ENCODE results near the gene IL3. TPM values are rescaled to one million over a fixed set of nuclear protein-coding genes. Genes with fewer than 3 reads are reported as not detected.

IL3 gene
- total RNA-seq, 1 experiment from 2014 or later, result not detected

DNA sequence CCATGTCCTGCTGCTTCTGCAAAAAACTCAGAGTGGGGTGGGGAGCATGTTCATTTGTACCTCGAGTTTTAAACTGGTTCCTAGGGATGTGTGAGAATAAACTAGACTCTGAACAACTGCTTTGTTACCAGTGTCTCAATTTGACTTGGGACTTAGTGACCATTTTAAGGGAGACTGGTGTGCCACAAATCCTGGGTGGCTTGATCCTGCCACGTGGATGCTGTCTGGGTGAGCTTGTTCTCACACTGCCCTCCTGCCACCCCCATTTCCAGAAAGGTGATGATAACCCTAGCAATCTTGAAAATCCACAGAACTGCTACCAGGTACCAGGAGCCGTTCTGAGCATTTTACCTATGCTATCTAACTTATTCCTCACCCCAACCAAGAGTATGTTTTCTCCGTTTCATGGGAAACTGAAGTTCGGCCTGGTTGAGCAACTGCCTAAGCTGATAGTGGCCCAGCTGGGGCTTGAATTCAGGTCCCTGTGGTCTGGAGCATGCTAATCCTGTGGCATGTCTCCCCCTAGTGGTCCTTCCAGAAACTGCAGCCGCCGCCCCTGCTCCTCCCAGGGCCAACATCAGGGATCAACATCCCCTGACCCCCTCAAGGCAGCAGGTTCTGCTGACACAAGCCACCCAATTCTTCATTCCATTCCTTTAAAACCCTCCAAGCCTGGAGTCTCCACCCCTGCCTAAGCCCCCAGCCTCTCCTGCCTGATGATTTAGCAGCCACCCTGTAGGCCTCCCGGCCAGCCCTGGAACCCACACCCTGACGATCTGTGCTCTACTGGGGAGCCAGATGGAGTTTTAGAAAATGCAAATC lies 2.8 kb downstream of the IL3 start:
- H3K4me1 Mint-ChIP-seq, result peaks cover 14% of the 10 kb centered on the region
- ChIA-PET CTCF (interaction anchor here (0.5 to 2.8 kb wide), 35 partner anchors 9 to 476 kb away, joined by 3 to 25 read pairs (median 4); partner anchors contain the start of genes ACSL6, CSF2, FNIP1 and SLC22A5), POLR2A (no interaction called here)
- peak; percentile 89 for DNase-seq (ENCODE audit: low spot score)
- H3K9me3 Mint-ChIP-seq, result no peaks in the 10 kb centered on the region
- no peak overlapping the region for H3K4me3 Mint-ChIP-seq
- TF ChIP-seq, protein P1, sequence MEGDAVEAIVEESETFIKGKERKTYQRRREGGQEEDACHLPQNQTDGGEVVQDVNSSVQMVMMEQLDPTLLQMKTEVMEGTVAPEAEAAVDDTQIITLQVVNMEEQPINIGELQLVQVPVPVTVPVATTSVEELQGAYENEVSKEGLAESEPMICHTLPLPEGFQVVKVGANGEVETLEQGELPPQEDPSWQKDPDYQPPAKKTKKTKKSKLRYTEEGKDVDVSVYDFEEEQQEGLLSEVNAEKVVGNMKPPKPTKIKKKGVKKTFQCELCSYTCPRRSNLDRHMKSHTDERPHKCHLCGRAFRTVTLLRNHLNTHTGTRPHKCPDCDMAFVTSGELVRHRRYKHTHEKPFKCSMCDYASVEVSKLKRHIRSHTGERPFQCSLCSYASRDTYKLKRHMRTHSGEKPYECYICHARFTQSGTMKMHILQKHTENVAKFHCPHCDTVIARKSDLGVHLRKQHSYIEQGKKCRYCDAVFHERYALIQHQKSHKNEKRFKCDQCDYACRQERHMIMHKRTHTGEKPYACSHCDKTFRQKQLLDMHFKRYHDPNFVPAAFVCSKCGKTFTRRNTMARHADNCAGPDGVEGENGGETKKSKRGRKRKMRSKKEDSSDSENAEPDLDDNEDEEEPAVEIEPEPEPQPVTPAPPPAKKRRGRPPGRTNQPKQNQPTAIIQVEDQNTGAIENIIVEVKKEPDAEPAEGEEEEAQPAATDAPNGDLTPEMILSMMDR (IDR thresholded peaks at IDR 0.05), result peak; percentile 99
- no peak for TF ChIP-seq GRHL2 (CRISPR knock-in tag; IDR thresholded peaks at IDR 0.05; ENCODE audit: insufficient replicate concordance, severe bottlenecking)
- H3K27ac Mint-ChIP-seq, result no peak overlapping the region
- no peaks in the 10 kb centered on the region for H3K36me3 Mint-ChIP-seq
- no peaks in the 10 kb centered on the region for H3K27me3 Mint-ChIP-seq (ENCODE audit: low read depth)
- ATAC-seq, result peak; percentile 70

GRCh38 chr5:132064140-132064539 lies 3.7 kb downstream of the IL3 start:
- CTCF ChIA-PET, result interaction anchor here (0.7 to 2.1 kb wide), 9 partner anchors 17 to 475 kb away, joined by 3 to 21 read pairs (median 5); partner anchors contain the start of gene IRF1
- Mint-ChIP-seq H3K36me3 (no peaks in the 10 kb centered on the region), H3K9me3 (no peaks in the 10 kb centered on the region), H3K27ac (no peak overlapping the region), H3K27me3 (ENCODE audit: low read depth) (no peaks in the 10 kb centered on the region), H3K4me3 (no peak overlapping the region), H3K4me1 (peaks cover 14% of the 10 kb centered on the region)
- POLR2A ChIA-PET, result no interaction called here
- TF ChIP-seq FOXJ3 (CRISPR knock-in tag; IDR thresholded peaks at IDR 0.05; ENCODE audit: borderline replicate concordance), result no peak
- ATAC-seq (no peak), DNase-seq (ENCODE audit: low spot score) (no peak)

DNA sequence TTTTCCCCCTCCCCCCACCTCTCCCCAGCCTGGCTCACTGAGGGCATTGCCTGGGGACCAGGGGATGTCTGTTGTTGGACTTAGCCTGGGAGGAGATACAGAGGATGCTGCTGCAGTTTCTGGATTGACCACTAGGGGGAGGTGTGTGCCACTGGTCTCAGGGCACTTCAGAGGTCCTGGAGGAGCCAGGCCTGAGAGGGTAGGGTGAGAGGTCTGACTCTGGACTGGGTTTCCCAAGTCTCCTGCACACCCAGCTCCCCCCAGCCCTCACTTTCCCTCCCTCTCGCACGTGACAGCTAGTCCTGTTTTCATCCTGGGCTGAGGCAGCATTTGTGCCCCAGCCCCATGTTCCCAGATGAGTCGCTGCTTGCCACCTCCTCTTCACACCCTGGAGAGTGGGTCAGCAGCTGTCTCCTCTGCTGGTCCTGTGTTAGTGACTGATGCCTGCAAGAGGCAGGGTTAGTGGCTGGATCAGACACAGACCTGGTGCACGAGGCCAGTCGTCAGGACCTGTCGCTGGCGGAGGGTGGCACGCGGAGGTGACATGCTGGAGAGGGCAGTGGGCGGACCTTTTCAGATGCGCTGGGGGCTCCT lies 4.4 kb downstream of the IL3 start:
- Mint-ChIP-seq H3K36me3 (no peaks in the 10 kb centered on the region), H3K9me3 (no peaks in the 10 kb centered on the region), H3K27me3 (ENCODE audit: low read depth) (no peaks in the 10 kb centered on the region), H3K27ac (no peak overlapping the region), H3K4me1 (peaks cover 14% of the 10 kb centered on the region), H3K4me3 (no peak overlapping the region)
- ATAC-seq, result peak; percentile 82
- CTCF ChIA-PET, result interaction anchor here (0.7 to 1.7 kb wide), 17 partner anchors 10 to 476 kb away, joined by 3 to 12 read pairs (median 5); partner anchors contain the start of genes ACSL6, CSF2, IRF1 and P4HA2
- DNase-seq (ENCODE audit: low spot score), result peak; percentile 92
- TF ChIP-seq PREB (CRISPR knock-in tag; IDR thresholded peaks at IDR 0.05; ENCODE audit: borderline replicate concordance) (no peak), NFE2L1 (CRISPR knock-in tag; IDR thresholded peaks at IDR 0.05) (no peak), CREM (CRISPR knock-in tag; IDR thresholded peaks at IDR 0.05) (no peak), TCF7 (CRISPR knock-in tag; IDR thresholded peaks at IDR 0.05; ENCODE audit: low read depth) (no peak), AR (CRISPR knock-in tag; IDR thresholded peaks at IDR 0.05) (no peak)
- TF ChIP-seq, protein P1 (IDR thresholded peaks at IDR 0.05), result peak; percentile 98
- POLR2A ChIA-PET, result interaction anchor here (0.7 kb wide), 1 partner anchor 144 kb away, joined by 3 read pairs; no protein-coding TSS in a partner anchor

Data from WTC11 (cell line).